ENCODE measurements around the gene MYH15. TPM values are rescaled to one million over a fixed set of nuclear protein-coding genes. Genes with fewer than 3 reads are reported as not detected.
A peak's percentile ranks its signal among the peaks of the same experiment; 100 is the strongest.

Gene MYH15
- total and polyA plus RNA-seq, 10 of the 15 experiments (the other 5 are each of a cell fraction or from before 2014, with no cell fraction given) = 0.05 to 0.27 (median 0.09) TPM; not detected in 1

- Histone ChIP-seq H3K9ac (ENCODE audit: control insufficient read depth, insufficient read depth, low read length) (no peak overlapping the region), H3K4me1 (ENCODE audit: control insufficient read depth, insufficient read depth, low read length) (no peaks in the 10 kb centered on the region), H3K27ac (ENCODE audit: control insufficient read depth, insufficient read depth) (no peak overlapping the region), H2AFZ (ENCODE audit: control insufficient read depth, low read depth, low read length) (no peak overlapping the region), H3K27me3 (replicated peaks in 1 of 2; ENCODE audit: control insufficient read depth in 2 of 2, insufficient read depth in 2 of 2, low read length in 1 of 2) (no peaks in the 10 kb centered on the region), H3K36me3 (ENCODE audit: control insufficient read depth in 2 of 2, insufficient read depth in 2 of 2, low read length in 1 of 2) (no peaks in the 10 kb centered on the region), H3K79me2 (ENCODE audit: control insufficient read depth, insufficient read depth, low read length) (no peaks in the 10 kb centered on the region), H4K20me1 (ENCODE audit: control insufficient read depth, insufficient read depth) (no peaks in the 10 kb centered on the region), H3K4me2 (ENCODE audit: control insufficient read depth, insufficient read depth) (no peak overlapping the region), H3K9me3 (replicated peaks; ENCODE audit: control insufficient read depth, insufficient read depth, low read length) (peaks cover 23% of the 10 kb centered on the region), H3K4me3 (no peak overlapping the region)
- no TSS peak for BruUV-seq (replicated peaks)
- POLR2A ChIA-PET = no interaction called here
- DNase-seq (ENCODE audit: low read depth, low spot score) (peak; percentile 24), ATAC-seq (peak; percentile 88), FAIRE-seq (peak; percentile 73)
- TF ChIP-seq ZNF384 (IDR thresholded peaks at IDR 0.05; ENCODE audit: borderline replicate concordance, low read depth, low read length) (peak; percentile 38; the same call in 1 of the 2 replicates), CREM (IDR thresholded peaks at IDR 0.05; ENCODE audit: low read depth) (no peak), IKZF2 (IDR thresholded peaks at IDR 0.05) (peak; percentile 71 to 74; a peak in 3 of 4 replicates), TCF3 (IDR thresholded peaks at IDR 0.05; ENCODE audit: borderline replicate concordance, insufficient read depth, low read depth, low read length) (no peak), MLLT1 (IDR thresholded peaks at IDR 0.05) (0 out of 2 replicates have a peak, but pooled peaks have one; percentile 39), RUNX3 (IDR thresholded peaks at IDR 0.05; ENCODE audit: low read length) (peak; percentile 34; the same call in 1 of the 2 replicates), MEF2B (IDR thresholded peaks at IDR 0.05; ENCODE audit: partially characterized antibody, poor library complexity, severe bottlenecking) (peak; percentile 81), ATF7 (IDR thresholded peaks at IDR 0.05; ENCODE audit: low read depth) (peak; percentile 38; the same call in 1 of the 2 replicates), MTA2 (IDR thresholded peaks at IDR 0.05; ENCODE audit: low read depth) (peak; percentile 96), BMI1 (IDR thresholded peaks at IDR 0.05; ENCODE audit: borderline replicate concordance) (0 out of 2 replicates have a peak, but pooled peaks have one; percentile 20), RELB (IDR thresholded peaks at IDR 0.05; ENCODE audit: low read depth) (peak; percentile 66), MXI1 (IDR thresholded peaks at IDR 0.05; ENCODE audit: low read depth, low read length) (no peak), DPF2 (IDR thresholded peaks at IDR 0.05) (0 out of 2 replicates have a peak, but pooled peaks have one; percentile 21)
- RAD21 ChIA-PET (ENCODE audit: unreplicated experiment) = no interaction called here
- CTCF ChIA-PET = interaction anchor here (1.9 kb wide), 1 partner anchor 29 kb away, joined by 4 read pairs; no protein-coding TSS in a partner anchor
- in situ Hi-C loops (cut with MboI) (no loop called here), intact Hi-C loops (cut with micrococcal nuclease; ENCODE audit: unreplicated experiment) (no loop called here)
- SMC1A ChIA-PET (ENCODE audit: uncharacterized antibody, unreplicated experiment) = interaction anchor here (1.2 kb wide), 2 partner anchors 31 to 41 kb away, joined by 3 to 5 read pairs; no protein-coding TSS in a partner anchor
- WGBS (ENCODE audit: insufficient coverage, insufficient replicate concordance, low lambda C conversion rate, missing lambda C conversion rate) = 0% methylated on average over 1 of the region's 1 CpG
Observed at GRCh38 chr3:108448593-108448992, 61.8 kb downstream of the MYH15 start.

Measured in GM12878 (cell line).